ENCODE results near the gene BCAT1.

Gene BCAT1

DNA sequence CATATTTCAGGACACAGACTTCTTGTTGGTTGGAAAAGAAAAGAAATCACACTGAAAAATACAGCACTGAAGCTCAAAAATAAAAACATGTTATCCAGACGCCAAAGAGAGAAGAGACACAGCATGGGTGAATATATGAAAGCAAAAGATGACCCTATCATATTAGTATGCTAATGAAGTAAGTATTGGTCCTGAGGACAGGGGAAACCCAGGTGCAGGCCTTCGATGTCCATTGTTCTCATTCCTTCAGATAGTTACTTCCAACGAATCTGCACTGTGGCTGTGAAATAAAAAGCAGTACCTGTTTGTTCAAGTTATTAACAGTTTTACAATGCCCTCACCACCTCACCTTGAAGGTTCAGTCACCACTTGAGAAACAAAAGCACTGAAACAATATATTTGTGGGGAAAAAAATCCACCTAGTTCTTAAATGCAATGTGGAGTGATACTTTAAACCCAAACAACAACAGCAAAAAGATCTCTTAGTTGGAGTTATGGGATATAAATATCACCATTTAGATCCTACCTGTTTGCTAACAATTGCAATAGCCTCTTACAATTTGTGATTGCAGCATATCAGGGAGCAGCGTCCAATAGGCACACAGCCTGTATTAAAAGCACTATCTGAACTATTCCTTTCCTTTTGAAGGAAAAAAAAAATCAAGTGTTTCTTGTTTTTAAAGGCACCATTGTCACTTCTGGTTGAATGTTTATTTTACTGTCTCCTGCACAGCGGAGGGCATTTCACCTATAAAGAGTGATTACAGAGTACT lies 188.1 kb downstream of the BCAT1 start:
- no peak for DNase-seq (ENCODE audit: low spot score)

DNA sequence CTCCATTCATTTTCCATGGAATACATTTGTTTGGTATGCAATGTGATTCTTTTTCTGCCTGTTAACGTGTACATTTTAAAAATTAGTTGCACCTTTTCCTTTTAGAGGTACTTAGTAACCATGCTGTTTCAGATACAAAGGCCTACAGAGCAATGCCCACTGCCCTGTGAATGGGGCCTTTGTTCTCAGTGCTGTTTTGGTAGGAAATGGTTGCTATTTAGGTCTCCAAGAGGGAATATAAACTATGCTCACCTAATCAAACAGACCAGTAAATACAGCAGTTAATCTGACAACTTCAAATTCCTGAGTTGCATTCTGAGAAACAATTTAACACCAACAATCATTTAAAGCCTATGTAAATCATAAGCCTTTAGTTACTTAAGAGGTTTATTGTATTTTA lies 188.7 kb downstream of the BCAT1 start:
- DNase-seq (ENCODE audit: low spot score): peak; percentile 48
